Thoracic aorta (tissue), 2 donors: Measurements from ENCODE around the gene KCNIP1. TPM values are rescaled to one million over a fixed set of nuclear protein-coding genes. Genes with fewer than 3 reads are reported as not detected.

ENCODE experiments used
- ATAC-seq: fragments of 150-250 bp; one replicate; pipeline ENCODE4 v1.8.0; 2017; ENCODE audit warnings: low read depth; ENCODE audit not compliant: insufficient number of reproducible peaks, low FRiP score
- DNase-seq: peaks from one replicate; pipeline ENCODE4 v3.0.0-alpha.2; 2020; ENCODE audit warnings: low spot score
- H3K27ac ChIP-seq, 2 donors: fragments of 200-600 bp; sonication (generic); 1 replicate in 1 of 2; 2 replicates in 1 of 2; pipeline ENCODE4 v1.5.1; 2016; ENCODE audit warnings: mild to moderate bottlenecking in 2 of 2, moderate library complexity in 2 of 2
- H3K27me3 ChIP-seq: fragments of 200-600 bp; sonication (generic); replicated peaks from 2 replicates; pipeline ENCODE4 v1.6.0; 2016; ENCODE audit warnings: mild to moderate bottlenecking; ENCODE audit not compliant: insufficient read depth
- H3K36me3 ChIP-seq: fragments of 200-600 bp; sonication (generic); one replicate; pipeline ENCODE4 v1.5.1; 2016
- H3K4me1 ChIP-seq, 2 donors: fragments of 200-600 bp; sonication (generic); 1 replicate in 1 of 2; 2 replicates in 1 of 2; pipeline versions ENCODE4 v1.5.1 to v1.6.0; 2016; ENCODE audit warnings: low read depth in 2 of 2, mild to moderate bottlenecking in 1 of 2; ENCODE audit not compliant: control insufficient read depth in 1 of 2
- H3K4me3 ChIP-seq: fragments of 200-600 bp; sonication (generic); 2 replicates; pipeline ENCODE4 v1.5.1; 2016; ENCODE audit warnings: mild to moderate bottlenecking
- H3K9me3 ChIP-seq: fragments of 200-600 bp; sonication (generic); 2 replicates; pipeline ENCODE4 v1.5.1; 2016
- total RNA-seq, 2 donors: library from RNA; depleted of rRNA; stranded (reverse); fragments of >200 nt; gene quantifications; one replicate each; pipeline versions ENCODE4 v1.1.0 to v1.2.3, GENCODE V29; 2016
- TF ChIP-seq, protein P1 (sequence below): fragments of 200-600 bp; sonication (generic); IDR thresholded peaks from one replicate; pipeline ENCODE4 v1.5.1; 2019; ENCODE audit warnings: antibody characterized with exemption

The KCNIP1 gene
- total RNA-seq, 2 donors from 2014 or later, result not detected

DNA sequence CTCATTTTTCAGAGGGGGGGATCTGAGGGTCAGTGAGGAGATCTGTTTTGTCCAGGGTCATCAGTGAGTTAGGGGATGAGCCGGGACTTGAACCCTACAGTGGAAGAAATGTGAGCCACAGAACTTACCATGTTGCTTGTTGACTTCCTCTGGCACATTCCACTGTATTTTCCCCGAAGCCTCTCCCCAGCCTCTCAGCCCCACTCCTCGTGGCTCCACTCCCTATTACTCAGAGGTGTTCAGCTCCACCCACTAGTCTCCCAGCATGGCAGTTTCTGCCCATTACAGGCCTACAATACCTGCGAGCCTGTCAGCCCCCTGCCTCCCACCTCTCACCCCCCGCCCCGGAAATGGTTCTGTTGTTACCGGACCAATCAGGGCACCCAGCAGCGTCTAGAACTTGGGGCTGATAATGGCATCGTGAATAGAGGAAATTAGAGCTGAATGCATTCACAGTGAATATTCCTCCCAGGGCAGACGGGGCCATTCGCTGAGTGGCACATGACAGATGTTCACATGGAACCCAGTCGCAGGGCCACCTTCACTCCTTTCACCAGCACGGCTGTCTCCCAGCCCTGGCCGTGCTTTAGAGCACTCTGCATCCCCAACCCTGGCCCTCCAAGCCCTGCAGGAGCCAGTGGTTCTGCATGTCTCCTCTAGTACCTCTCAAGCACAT, 81.6 kb downstream of the KCNIP1 start:
- H3K4me1 ChIP-seq, result no peaks in the 10 kb centered on the region
- H3K36me3 ChIP-seq, result no peaks in the 10 kb centered on the region
- H3K27me3 ChIP-seq, result no peaks in the 10 kb centered on the region
- H3K9me3 ChIP-seq, result no peaks in the 10 kb centered on the region
- H3K27ac ChIP-seq, result no peak overlapping the region
- H3K4me3 ChIP-seq, result no peak overlapping the region
- TF ChIP-seq, protein P1, sequence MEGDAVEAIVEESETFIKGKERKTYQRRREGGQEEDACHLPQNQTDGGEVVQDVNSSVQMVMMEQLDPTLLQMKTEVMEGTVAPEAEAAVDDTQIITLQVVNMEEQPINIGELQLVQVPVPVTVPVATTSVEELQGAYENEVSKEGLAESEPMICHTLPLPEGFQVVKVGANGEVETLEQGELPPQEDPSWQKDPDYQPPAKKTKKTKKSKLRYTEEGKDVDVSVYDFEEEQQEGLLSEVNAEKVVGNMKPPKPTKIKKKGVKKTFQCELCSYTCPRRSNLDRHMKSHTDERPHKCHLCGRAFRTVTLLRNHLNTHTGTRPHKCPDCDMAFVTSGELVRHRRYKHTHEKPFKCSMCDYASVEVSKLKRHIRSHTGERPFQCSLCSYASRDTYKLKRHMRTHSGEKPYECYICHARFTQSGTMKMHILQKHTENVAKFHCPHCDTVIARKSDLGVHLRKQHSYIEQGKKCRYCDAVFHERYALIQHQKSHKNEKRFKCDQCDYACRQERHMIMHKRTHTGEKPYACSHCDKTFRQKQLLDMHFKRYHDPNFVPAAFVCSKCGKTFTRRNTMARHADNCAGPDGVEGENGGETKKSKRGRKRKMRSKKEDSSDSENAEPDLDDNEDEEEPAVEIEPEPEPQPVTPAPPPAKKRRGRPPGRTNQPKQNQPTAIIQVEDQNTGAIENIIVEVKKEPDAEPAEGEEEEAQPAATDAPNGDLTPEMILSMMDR, result no peak
- ATAC-seq, result no peak
- DNase-seq, result no peak

DNA sequence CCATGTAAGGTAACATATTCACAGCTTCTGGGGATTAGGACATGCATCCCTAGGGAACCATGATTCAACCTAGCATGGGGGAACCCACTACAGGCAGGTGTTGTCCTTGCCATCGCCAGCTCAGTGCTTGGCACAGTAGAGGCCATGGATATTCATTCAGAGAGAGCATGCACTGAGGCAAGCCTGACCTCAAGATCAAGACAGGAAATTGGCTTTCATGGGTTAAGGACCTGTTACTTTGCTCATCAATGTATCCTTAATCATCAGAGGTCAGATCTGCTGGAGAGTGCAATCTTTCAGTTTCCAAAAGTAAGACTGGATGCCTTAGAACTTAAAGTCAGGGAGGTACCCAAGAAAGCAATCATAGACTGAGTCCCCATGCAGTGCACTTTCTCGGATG, 84.0 kb downstream of the KCNIP1 start:
- no peak overlapping the region for H3K27ac ChIP-seq
- DNase-seq (no peak), ATAC-seq (no peak)
- H3K4me1 ChIP-seq, result no peaks in the 10 kb centered on the region
- H3K4me3 ChIP-seq, result no peak overlapping the region
- H3K27me3 ChIP-seq, result no peaks in the 10 kb centered on the region
- no peaks in the 10 kb centered on the region for H3K36me3 ChIP-seq
- H3K9me3 ChIP-seq, result no peaks in the 10 kb centered on the region
- TF ChIP-seq, protein P1, result no peak

DNA sequence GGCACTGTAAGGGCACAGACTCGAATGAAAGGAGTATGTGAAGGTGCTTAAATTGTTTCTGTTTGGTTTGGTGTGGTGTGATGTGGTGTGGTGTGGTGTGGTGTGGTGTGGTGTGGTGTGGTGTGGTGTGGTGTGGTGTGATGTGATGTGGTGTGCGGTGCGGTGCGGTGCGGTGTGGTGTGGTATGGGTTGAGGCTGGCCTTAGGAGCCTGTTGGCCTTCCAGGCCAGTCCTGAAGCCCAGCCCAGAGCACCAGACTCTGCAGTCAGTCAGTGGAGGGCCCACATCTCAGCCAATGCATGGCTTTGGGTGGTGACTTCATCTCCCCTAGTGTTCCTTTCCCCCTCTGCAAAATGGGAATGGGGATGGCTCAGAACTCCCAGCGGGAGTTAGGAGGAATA, 85.8 kb downstream of the KCNIP1 start:
- TF ChIP-seq, protein P1, result no peak
- ATAC-seq, result no peak

DNA sequence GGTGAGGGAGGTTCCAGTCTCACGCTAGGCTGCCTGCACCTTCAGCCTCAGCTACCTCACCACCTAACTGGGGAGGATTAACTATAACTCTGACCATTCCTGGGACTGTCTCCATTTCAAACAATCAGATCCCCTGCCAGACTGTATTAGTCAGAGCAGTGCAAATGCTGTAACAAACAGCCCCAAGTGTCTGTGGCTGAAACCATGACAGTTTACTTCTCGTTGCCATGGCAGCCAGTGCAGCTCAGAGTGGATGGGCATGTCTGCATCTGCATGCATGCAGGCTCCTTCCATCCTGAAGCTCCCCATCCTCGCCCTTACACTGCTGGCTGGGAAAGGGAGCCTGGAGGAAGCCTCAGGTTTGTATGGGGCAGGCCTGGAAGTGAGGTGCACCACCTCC, 86.7 kb downstream of the KCNIP1 start:
- Histone ChIP-seq H3K4me1 (no peaks in the 10 kb centered on the region), H3K36me3 (no peaks in the 10 kb centered on the region), H3K4me3 (no peak overlapping the region), H3K9me3 (no peaks in the 10 kb centered on the region), H3K27ac (no peak overlapping the region), H3K27me3 (no peaks in the 10 kb centered on the region)
- DNase-seq (no peak), ATAC-seq (no peak)
- TF ChIP-seq, protein P1, result no peak

More for the DNA sequence above, 85.8 kb downstream of the KCNIP1 start:
- DNase-seq, result no peak
- no peaks in the 10 kb centered on the region for H3K9me3 ChIP-seq
- H3K36me3 ChIP-seq, result no peaks in the 10 kb centered on the region
- no peak overlapping the region for H3K27ac ChIP-seq
- H3K4me3 ChIP-seq, result no peak overlapping the region
- H3K27me3 ChIP-seq, result no peaks in the 10 kb centered on the region
- H3K4me1 ChIP-seq, result no peaks in the 10 kb centered on the region

DNA sequence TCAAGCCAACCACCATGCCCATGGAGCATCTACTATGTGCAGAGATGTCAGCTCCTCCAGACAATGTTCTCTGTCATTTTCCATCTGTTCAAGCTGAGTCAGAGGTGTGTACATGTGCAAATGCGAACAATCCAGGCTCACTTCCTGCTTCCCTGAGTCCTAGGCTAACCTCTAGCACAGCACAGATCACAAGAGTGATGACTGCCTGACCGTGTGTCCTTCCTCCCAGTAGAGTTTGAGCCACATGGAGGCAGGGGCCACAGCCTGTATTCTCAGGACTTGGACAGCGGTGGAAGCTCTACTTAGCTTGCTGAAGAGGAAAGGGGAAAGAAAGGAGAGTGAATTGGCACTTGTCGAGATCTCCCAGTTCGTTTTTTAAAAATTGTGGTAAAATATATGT, 87.2 kb downstream of the KCNIP1 start:
- H3K4me3 ChIP-seq, result no peak overlapping the region
- H3K27ac ChIP-seq, result no peak overlapping the region
- TF ChIP-seq, protein P1, result no peak
- ATAC-seq (no peak), DNase-seq (no peak)
- H3K4me1 ChIP-seq, result no peaks in the 10 kb centered on the region
- no peaks in the 10 kb centered on the region for H3K36me3 ChIP-seq
- no peaks in the 10 kb centered on the region for H3K27me3 ChIP-seq
- H3K9me3 ChIP-seq, result no peaks in the 10 kb centered on the region
